ENCODE data around the gene NEURL1B. TPM values are rescaled to one million over a fixed set of nuclear protein-coding genes. Genes with fewer than 3 reads are reported as not detected.

Gene NEURL1B
- total RNA-seq, 2 donors from 2014 or later: 4.9 to 6.3 TPM

DNA sequence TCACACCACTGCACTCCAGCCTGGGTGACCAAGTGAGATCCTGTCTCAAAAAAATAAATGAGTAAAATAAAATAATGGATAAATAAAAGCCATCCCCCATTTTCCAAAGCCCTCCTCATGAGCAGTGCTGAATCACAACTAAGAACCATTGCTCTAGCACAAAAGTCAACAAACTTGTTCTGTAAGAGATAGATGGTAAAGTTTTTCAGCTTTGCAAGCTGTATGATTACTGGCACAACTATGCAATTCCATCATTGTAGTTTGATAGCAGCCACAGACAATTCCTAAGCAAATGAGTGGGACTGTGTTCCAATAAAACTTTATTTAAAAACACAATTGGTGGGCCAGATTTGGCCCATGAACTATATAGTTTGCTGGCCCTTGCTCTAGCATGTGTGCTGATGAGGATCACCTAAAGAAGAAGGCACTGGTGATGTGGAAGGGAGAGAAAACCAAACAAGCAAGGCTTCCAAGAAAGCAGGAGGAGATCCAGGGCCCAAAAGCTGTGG lies 64.6 kb downstream of the NEURL1B start:
- H3K4me1 Mint-ChIP-seq: peaks cover 14% of the 10 kb centered on the region
- H3K36me3 ChIP-seq (ENCODE audit: control insufficient read depth, insufficient read depth, low read length): no peaks in the 10 kb centered on the region
- no peaks in the 10 kb centered on the region for H3K27me3 ChIP-seq (ENCODE audit: control insufficient read depth, insufficient read depth, low read length, poor library complexity, severe bottlenecking)
- H3K9me3 Mint-ChIP-seq: no peaks in the 10 kb centered on the region
- H3K4me1 ChIP-seq (ENCODE audit: control insufficient read depth, insufficient read depth, low read length): no peaks in the 10 kb centered on the region
- TF ChIP-seq, protein P1, sequence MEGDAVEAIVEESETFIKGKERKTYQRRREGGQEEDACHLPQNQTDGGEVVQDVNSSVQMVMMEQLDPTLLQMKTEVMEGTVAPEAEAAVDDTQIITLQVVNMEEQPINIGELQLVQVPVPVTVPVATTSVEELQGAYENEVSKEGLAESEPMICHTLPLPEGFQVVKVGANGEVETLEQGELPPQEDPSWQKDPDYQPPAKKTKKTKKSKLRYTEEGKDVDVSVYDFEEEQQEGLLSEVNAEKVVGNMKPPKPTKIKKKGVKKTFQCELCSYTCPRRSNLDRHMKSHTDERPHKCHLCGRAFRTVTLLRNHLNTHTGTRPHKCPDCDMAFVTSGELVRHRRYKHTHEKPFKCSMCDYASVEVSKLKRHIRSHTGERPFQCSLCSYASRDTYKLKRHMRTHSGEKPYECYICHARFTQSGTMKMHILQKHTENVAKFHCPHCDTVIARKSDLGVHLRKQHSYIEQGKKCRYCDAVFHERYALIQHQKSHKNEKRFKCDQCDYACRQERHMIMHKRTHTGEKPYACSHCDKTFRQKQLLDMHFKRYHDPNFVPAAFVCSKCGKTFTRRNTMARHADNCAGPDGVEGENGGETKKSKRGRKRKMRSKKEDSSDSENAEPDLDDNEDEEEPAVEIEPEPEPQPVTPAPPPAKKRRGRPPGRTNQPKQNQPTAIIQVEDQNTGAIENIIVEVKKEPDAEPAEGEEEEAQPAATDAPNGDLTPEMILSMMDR (conservative IDR thresholded peaks at IDR 0.05): no peak
- no peak overlapping the region for H3K27ac Mint-ChIP-seq
- no peak overlapping the region for H3K27ac ChIP-seq (ENCODE audit: low read depth, low read length)
- H3K36me3 Mint-ChIP-seq (ENCODE audit: low read depth): no peaks in the 10 kb centered on the region
- peaks cover 49% of the 10 kb centered on the region for H3K27me3 Mint-ChIP-seq (ENCODE audit: insufficient read depth)
- no peak overlapping the region for H3K4me3 Mint-ChIP-seq
- no peak overlapping the region for H3K9ac ChIP-seq (ENCODE audit: extremely low read depth, low read length, poor library complexity, severe bottlenecking)
- no peak for DNase-seq
- H3K9me3 ChIP-seq (ENCODE audit: control insufficient read depth, low read length): no peaks in the 10 kb centered on the region
- no peak overlapping the region for H3K4me3 ChIP-seq (ENCODE audit: low read length)

DNA sequence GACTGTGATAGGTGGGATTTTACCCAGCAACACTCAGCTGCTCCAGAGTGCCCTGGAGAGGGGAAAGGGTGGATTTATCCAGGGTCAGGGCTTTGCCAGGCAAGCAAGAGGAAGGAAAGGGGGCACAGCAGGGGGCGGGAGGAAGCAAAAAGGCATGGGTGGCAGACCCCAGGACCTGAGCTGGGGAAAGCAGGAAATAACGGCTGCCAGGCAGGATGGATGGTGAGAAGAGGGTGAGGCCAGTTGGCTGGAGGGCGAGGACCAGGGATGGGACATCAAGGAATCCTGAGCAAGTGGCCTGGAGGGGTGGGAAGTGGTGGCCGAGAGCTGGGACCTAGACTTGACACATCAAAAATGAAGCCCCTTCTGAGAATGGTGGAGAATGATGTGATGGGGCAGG lies 65.7 kb downstream of the NEURL1B start:
- DNase-seq: no peak
- H3K27ac Mint-ChIP-seq: no peak overlapping the region
- Histone ChIP-seq H3K27me3 (ENCODE audit: control insufficient read depth, insufficient read depth, low read length, poor library complexity, severe bottlenecking) (no peaks in the 10 kb centered on the region), H3K4me1 (ENCODE audit: control insufficient read depth, insufficient read depth, low read length) (no peaks in the 10 kb centered on the region), H3K36me3 (ENCODE audit: control insufficient read depth, insufficient read depth, low read length) (no peaks in the 10 kb centered on the region), H3K4me3 (ENCODE audit: low read length) (no peak overlapping the region), H3K9ac (ENCODE audit: extremely low read depth, low read length, poor library complexity, severe bottlenecking) (no peak overlapping the region), H3K27ac (ENCODE audit: low read depth, low read length) (no peak overlapping the region), H3K9me3 (ENCODE audit: control insufficient read depth, low read length) (no peaks in the 10 kb centered on the region)
- WGBS, 2 experiments (ENCODE audit: insufficient coverage in 1 of 2, insufficient read length in 1 of 2): 57 to 77% methylated on average over 3 to 4 of the region's 4 CpGs
- H3K4me3 Mint-ChIP-seq: no peak overlapping the region
- TF ChIP-seq, protein P1 (conservative IDR thresholded peaks at IDR 0.05): no peak
- no peaks in the 10 kb centered on the region for H3K9me3 Mint-ChIP-seq
- H3K27me3 Mint-ChIP-seq (ENCODE audit: insufficient read depth): peaks cover 39% of the 10 kb centered on the region
- no peaks in the 10 kb centered on the region for H3K36me3 Mint-ChIP-seq (ENCODE audit: low read depth)
- peaks cover 3% of the 10 kb centered on the region for H3K4me1 Mint-ChIP-seq

DNA sequence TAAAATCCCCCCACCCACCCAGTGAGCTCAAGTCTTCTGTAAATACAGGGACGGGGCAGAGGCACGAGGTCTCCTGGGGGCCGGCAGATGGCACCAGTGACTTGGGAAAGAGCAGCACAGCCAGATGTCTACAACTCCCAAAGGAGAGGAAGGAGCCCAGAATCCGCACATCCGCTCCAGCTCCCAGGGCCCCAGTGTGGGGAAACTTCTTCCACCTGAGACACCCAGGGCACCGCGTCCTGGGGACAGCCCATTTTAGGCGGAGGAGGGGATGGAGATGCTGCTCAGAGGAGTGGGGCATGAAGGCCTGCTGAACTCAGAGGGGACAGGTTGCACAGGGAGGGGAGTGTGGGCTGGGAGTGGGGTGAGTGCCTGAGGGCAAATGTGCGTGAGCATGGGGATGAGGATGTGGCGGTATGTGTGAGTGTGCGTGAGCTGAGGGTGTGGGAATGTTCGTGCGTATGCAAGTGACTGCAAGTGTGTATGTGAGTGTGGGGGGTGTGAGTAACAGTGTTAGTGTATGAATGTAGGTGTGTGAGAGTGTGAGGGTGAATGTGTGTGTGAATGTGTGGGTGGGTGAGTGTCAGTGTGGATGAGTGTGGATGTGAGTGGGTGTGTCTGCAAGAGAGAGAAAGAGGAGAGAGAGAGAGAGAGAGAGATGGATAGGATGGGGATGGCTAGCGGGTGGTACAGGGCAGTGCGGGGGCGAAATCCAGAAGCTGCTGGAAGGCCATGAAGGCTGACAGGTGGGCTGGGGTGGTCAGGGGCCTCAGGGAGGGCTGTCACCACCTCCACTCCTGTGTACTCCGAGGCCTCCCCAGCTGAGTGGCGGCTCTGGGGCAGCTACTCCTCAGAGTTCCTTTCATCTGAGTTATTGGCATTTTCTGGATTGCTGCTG lies 66.5 kb downstream of the NEURL1B start:
- Histone ChIP-seq H3K27me3 (ENCODE audit: control insufficient read depth, insufficient read depth, low read length, poor library complexity, severe bottlenecking) (no peaks in the 10 kb centered on the region), H3K9me3 (ENCODE audit: control insufficient read depth, low read length) (no peaks in the 10 kb centered on the region), H3K9ac (ENCODE audit: extremely low read depth, low read length, poor library complexity, severe bottlenecking) (no peak overlapping the region), H3K4me1 (ENCODE audit: control insufficient read depth, insufficient read depth, low read length) (no peaks in the 10 kb centered on the region), H3K4me3 (ENCODE audit: low read length) (no peak overlapping the region), H3K27ac (ENCODE audit: low read depth, low read length) (no peak overlapping the region), H3K36me3 (ENCODE audit: control insufficient read depth, insufficient read depth, low read length) (no peaks in the 10 kb centered on the region)
- TF ChIP-seq, protein P1 (conservative IDR thresholded peaks at IDR 0.05): peak; percentile 77
- Mint-ChIP-seq H3K27me3 (ENCODE audit: insufficient read depth) (peaks cover 38% of the 10 kb centered on the region), H3K27ac (no peak overlapping the region), H3K4me1 (peaks cover 3% of the 10 kb centered on the region), H3K36me3 (ENCODE audit: low read depth) (no peaks in the 10 kb centered on the region), H3K9me3 (no peaks in the 10 kb centered on the region), H3K4me3 (no peak overlapping the region)
- WGBS, 2 experiments (ENCODE audit: insufficient coverage in 1 of 2, insufficient read length in 1 of 2): 62 to 66% methylated on average over 12 to 18 of the region's 18 CpGs
- peak; percentile 88 for DNase-seq

All from endodermal cell (in vitro differentiated cells).